Measurements from ENCODE around the gene FYN. TPM values are rescaled to one million over a fixed set of nuclear protein-coding genes. Genes with fewer than 3 reads are reported as not detected.

The FYN gene
- total RNA-seq, 2 experiments from 2014 or later, result 201 to 208 TPM

- POLR2A ChIA-PET, result interaction anchor here (0.7 to 2.2 kb wide), 8 partner anchors 8 to 106 kb away, joined by 3 to 11 read pairs (median 4); partner anchors contain the start of gene FYN
- Mint-ChIP-seq H3K4me1 (peaks cover 94% of the 10 kb centered on the region), H3K36me3 (ENCODE audit: low read depth) (peaks cover 56% of the 10 kb centered on the region), H3K4me3 (no peak overlapping the region), H3K27me3 (no peaks in the 10 kb centered on the region), H3K27ac (peak overlapping the region; percentile 73), H3K9me3 (no peaks in the 10 kb centered on the region)
- no peak for DNase-seq
- CTCF ChIA-PET, result interaction anchor here (1.2 to 1.8 kb wide), 3 partner anchors 8 to 40 kb away, joined by 3 to 5 read pairs (median 3); no protein-coding TSS in a partner anchor
Observed at GRCh38 chr6:111767752-111768430, 105.4 kb downstream of the FYN start.

- Mint-ChIP-seq H3K9me3 (no peaks in the 10 kb centered on the region), H3K4me3 (no peak overlapping the region), H3K36me3 (ENCODE audit: low read depth) (peaks cover 46% of the 10 kb centered on the region), H3K27ac (peak overlapping the region; percentile 95), H3K27me3 (no peaks in the 10 kb centered on the region), H3K4me1 (peaks cover 99% of the 10 kb centered on the region)
- POLR2A ChIA-PET, result interaction anchor here (0.7 to 2.2 kb wide), 6 partner anchors 7 to 78 kb away, joined by 3 to 11 read pairs (median 4); no protein-coding TSS in a partner anchor
- no peak for DNase-seq
- CTCF ChIA-PET, result interaction anchor here (1.0 to 1.9 kb wide), 3 partner anchors 11 to 277 kb away, joined by 4 to 8 read pairs (median 7); no protein-coding TSS in a partner anchor
Observed at GRCh38 chr6:111766201-111766857, 106.9 kb downstream of the FYN start.

GRCh38 chr6:111765763-111766162 is 107.5 kb downstream of the FYN start:
- Mint-ChIP-seq H3K9me3 (no peaks in the 10 kb centered on the region), H3K27me3 (no peaks in the 10 kb centered on the region), H3K36me3 (ENCODE audit: low read depth) (peaks cover 43% of the 10 kb centered on the region), H3K4me1 (peaks cover 99% of the 10 kb centered on the region), H3K4me3 (no peak overlapping the region), H3K27ac (peak overlapping the region; percentile 95)
- POLR2A ChIA-PET, result interaction anchor here (1.1 kb wide), 1 partner anchor 78 kb away, joined by 4 read pairs; no protein-coding TSS in a partner anchor
- DNase-seq, result no peak
- CTCF ChIA-PET, result interaction anchor here (1.0 to 1.9 kb wide), 2 partner anchors 12 to 278 kb away, joined by 7 to 8 read pairs; no protein-coding TSS in a partner anchor

GRCh38 chr6:111764238-111765175 is 108.7 kb downstream of the FYN start:
- peak; percentile 67 for DNase-seq
- H3K27ac Mint-ChIP-seq, result peak overlapping the region; percentile 95
- H3K4me3 Mint-ChIP-seq, result peak overlapping the region; percentile 57
- H3K9me3 Mint-ChIP-seq, result no peaks in the 10 kb centered on the region
- ChIA-PET POLR2A (interaction anchor here (0.6 to 7.2 kb wide), 17 partner anchors 9 to 228 kb away, joined by 3 to 92 read pairs (median 5); partner anchors contain the start of gene FYN), CTCF (interaction anchor here (0.6 to 6.6 kb wide), 10 partner anchors 11 to 599 kb away, joined by 3 to 52 read pairs (median 4); partner anchors contain the start of gene FYN)
- peaks cover 99% of the 10 kb centered on the region for H3K4me1 Mint-ChIP-seq
- peaks cover 35% of the 10 kb centered on the region for H3K36me3 Mint-ChIP-seq (ENCODE audit: low read depth)
- H3K27me3 Mint-ChIP-seq, result no peaks in the 10 kb centered on the region

DNA sequence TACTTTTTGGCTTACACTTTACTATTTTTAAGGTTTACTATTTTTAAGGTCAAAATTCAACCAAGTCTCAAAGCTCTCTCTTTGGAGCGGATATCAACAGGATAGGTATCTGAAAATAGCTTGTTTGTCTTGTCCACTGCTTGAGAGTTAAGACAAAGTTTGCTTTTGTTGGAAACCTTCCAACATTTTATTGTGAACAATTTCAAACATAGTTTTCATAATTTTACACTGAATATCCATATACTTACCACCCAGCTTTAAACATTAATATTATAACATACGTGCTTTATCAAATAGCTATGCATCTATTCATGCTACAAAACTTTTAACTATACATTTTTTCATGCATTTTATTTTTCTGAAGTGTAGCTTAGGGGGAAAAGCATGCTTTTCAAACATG is 109.9 kb downstream of the FYN start:
- Mint-ChIP-seq H3K27me3 (no peaks in the 10 kb centered on the region), H3K9me3 (no peaks in the 10 kb centered on the region), H3K4me3 (no peak overlapping the region), H3K27ac (peak overlapping the region; percentile 95), H3K36me3 (ENCODE audit: low read depth) (peaks cover 37% of the 10 kb centered on the region), H3K4me1 (peaks cover 99% of the 10 kb centered on the region)
- POLR2A ChIA-PET, result interaction anchor here (0.6 to 7.2 kb wide), 15 partner anchors 7 to 281 kb away, joined by 3 to 92 read pairs (median 7); partner anchors contain the start of genes FYN and REV3L
- CTCF ChIA-PET, result interaction anchor here (0.8 to 6.6 kb wide), 14 partner anchors 10 to 504 kb away, joined by 3 to 52 read pairs (median 4); partner anchors contain the start of gene FYN
- DNase-seq, result no peak

GRCh38 chr6:111761783-111762312 is 111.4 kb downstream of the FYN start:
- peak overlapping the region; percentile 9 for H3K4me3 Mint-ChIP-seq
- ChIA-PET CTCF (interaction anchor here (0.5 to 6.6 kb wide), 9 partner anchors 8 to 281 kb away, joined by 3 to 52 read pairs (median 3); partner anchors contain the start of gene FYN), POLR2A (interaction anchor here (1.0 to 7.2 kb wide), 15 partner anchors 9 to 83 kb away, joined by 3 to 92 read pairs (median 6); no protein-coding TSS in a partner anchor)
- H3K36me3 Mint-ChIP-seq (ENCODE audit: low read depth), result peaks cover 45% of the 10 kb centered on the region
- no peaks in the 10 kb centered on the region for H3K27me3 Mint-ChIP-seq
- H3K4me1 Mint-ChIP-seq, result peaks cover 98% of the 10 kb centered on the region
- DNase-seq, result no peak
- H3K27ac Mint-ChIP-seq, result peak overlapping the region; percentile 95
- H3K9me3 Mint-ChIP-seq, result no peaks in the 10 kb centered on the region

DNA sequence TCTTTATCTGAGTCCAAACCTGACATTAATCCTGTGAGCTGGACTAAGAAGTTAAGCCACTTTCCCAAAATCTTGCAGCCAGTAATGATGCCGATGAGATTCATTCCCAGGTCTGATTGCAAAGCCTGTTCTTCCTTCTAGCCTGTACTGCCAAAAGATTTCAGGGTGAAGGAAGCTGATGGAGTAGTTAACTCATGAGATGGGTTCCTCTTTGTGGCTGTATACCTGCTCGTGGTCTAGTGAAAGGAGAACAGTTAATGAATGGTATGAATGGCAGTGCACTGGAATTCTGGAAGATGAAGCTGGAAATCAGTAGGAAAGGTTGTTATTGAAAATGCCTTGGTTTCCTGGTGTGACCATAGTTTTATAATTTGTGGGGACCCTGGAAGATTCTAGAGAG is 112.0 kb downstream of the FYN start:
- no peak for DNase-seq
- CTCF ChIA-PET, result interaction anchor here (0.5 to 6.6 kb wide), 6 partner anchors 9 to 282 kb away, joined by 3 to 52 read pairs (median 3); partner anchors contain the start of gene FYN
- H3K36me3 Mint-ChIP-seq (ENCODE audit: low read depth), result peaks cover 42% of the 10 kb centered on the region

DNA sequence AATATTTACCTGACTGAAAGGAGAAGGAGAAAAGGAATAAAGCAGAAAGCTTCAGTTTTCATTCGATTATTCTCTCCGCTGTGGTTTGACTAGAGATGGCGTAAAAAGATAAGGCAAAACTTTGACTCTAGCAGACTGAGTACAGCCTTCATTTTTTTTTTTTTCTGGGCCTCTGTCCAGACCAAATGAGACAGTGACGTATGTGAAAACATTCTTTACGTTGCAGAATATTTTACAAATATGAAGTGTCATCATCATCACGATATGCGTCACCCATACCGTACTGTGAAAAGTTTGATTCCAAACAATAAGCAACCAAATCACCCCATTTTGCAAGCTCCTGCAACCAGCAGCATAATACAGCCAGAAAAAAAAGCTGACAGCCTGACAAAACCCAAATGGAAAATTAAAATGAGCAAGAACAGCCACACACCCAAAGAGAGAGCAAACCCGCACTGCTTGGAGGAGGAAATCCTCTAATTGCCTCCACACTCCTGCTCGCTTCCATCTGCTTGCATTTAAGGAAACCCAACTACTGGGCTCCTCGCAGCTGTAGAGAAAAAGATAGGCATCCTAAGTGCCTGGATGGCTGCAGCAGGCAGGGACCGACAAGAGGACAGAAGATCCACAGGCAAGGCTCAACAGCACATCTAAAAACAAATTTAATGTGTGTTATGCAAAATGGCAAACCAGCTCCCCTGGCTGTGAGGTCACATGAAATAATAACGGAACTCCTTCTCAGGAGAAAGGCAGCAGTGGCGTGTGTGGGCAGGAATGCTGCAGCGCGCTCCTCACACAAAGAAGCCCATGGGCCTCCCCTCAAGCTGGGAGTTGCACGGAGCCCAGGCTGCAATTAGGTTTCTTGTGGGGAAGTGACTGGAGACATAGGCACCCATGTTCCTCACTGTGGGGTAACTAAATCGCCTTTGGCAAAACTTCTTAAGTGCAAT is 113.1 kb downstream of the FYN start:
- no peaks in the 10 kb centered on the region for H3K27me3 Mint-ChIP-seq
- CTCF ChIA-PET, result interaction anchor here (0.7 to 6.6 kb wide), 9 partner anchors 8 to 113 kb away, joined by 3 to 52 read pairs (median 5); partner anchors contain the start of gene FYN
- POLR2A ChIA-PET, result interaction anchor here (0.5 to 7.2 kb wide), 33 partner anchors 7 to 277 kb away, joined by 3 to 92 read pairs (median 5); partner anchors contain the start of genes FYN and REV3L
- H3K9me3 Mint-ChIP-seq, result no peaks in the 10 kb centered on the region
- peaks cover 39% of the 10 kb centered on the region for H3K36me3 Mint-ChIP-seq (ENCODE audit: low read depth)
- peak overlapping the region; percentile 88 for H3K4me3 Mint-ChIP-seq
- DNase-seq, result peak; percentile 50
- peaks cover 94% of the 10 kb centered on the region for H3K4me1 Mint-ChIP-seq
- H3K27ac Mint-ChIP-seq, result peak overlapping the region; percentile 95

More for the DNA sequence above, 112.0 kb downstream of the FYN start:
- Mint-ChIP-seq H3K27ac (peak overlapping the region; percentile 95), H3K27me3 (no peaks in the 10 kb centered on the region), H3K9me3 (no peaks in the 10 kb centered on the region), H3K4me3 (no peak overlapping the region), H3K4me1 (peaks cover 97% of the 10 kb centered on the region)
- POLR2A ChIA-PET, result interaction anchor here (1.0 to 7.2 kb wide), 14 partner anchors 9 to 83 kb away, joined by 3 to 92 read pairs (median 8); no protein-coding TSS in a partner anchor

- peak; percentile 51 for DNase-seq
- POLR2A ChIA-PET, result interaction anchor here (0.6 to 7.2 kb wide), 30 partner anchors 7 to 276 kb away, joined by 3 to 92 read pairs (median 5); partner anchors contain the start of genes FYN and REV3L
- H3K9me3 Mint-ChIP-seq, result no peaks in the 10 kb centered on the region
- H3K27me3 Mint-ChIP-seq, result no peaks in the 10 kb centered on the region
- H3K4me1 Mint-ChIP-seq, result peaks cover 94% of the 10 kb centered on the region
- H3K27ac Mint-ChIP-seq, result peak overlapping the region; percentile 95
- CTCF ChIA-PET, result interaction anchor here (0.7 to 6.6 kb wide), 9 partner anchors 9 to 114 kb away, joined by 3 to 52 read pairs (median 5); partner anchors contain the start of gene FYN
- H3K36me3 Mint-ChIP-seq (ENCODE audit: low read depth), result peaks cover 38% of the 10 kb centered on the region
- peak overlapping the region; percentile 88 for H3K4me3 Mint-ChIP-seq
Observed at GRCh38 chr6:111759331-111759835, 113.9 kb downstream of the FYN start.

DNA sequence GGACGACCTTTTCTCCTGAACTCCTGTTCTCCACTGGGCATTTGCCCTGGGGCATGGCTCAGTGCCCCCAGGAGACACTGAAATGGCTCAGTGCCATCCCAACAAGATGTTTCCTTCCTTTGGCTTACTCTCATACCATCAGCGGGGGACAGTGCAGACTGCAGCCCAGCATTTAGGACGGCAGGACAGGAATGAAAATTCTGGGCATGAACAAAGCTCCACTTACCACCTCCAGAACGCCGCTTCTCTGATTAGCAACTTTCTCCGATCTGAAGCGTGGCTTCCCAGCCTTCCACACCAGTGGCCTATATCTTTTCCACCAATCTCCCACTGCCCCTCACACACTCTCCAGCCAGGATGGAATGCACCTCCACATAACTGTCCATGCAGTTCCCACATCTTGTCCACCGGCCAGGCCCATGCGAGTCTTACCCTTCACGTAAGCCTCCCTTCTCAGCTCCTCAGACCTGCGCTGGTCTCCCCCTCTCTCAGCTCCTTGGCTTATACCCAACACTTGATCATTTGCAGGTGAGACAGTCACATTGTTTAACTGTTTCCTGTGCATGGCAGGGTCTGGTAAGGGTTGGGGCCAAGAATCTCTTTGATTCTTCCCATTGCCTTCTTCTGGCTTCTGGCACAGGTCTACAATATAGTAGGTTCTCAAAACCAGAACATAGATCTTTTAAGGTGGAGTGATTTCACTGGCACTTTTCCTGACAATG is 114.5 kb downstream of the FYN start:
- Mint-ChIP-seq H3K36me3 (ENCODE audit: low read depth) (peaks cover 44% of the 10 kb centered on the region), H3K4me3 (peak overlapping the region; percentile 88), H3K27ac (peak overlapping the region; percentile 95), H3K9me3 (no peaks in the 10 kb centered on the region), H3K4me1 (peaks cover 95% of the 10 kb centered on the region), H3K27me3 (no peaks in the 10 kb centered on the region)
- CTCF ChIA-PET, result interaction anchor here (1.4 to 6.6 kb wide), 7 partner anchors 9 to 115 kb away, joined by 3 to 52 read pairs (median 6); partner anchors contain the start of gene FYN
- no peak for DNase-seq
- POLR2A ChIA-PET, result interaction anchor here (1.0 to 7.2 kb wide), 18 partner anchors 9 to 115 kb away, joined by 3 to 92 read pairs (median 8); partner anchors contain the start of gene FYN

Measured in activated CD4-positive, alpha-beta memory T cell treated with anti-CD3 and anti-CD28 coated beads, Interleukin-2, amount 10 ng/mL, durations not matched to agents 7 days and 5 days (primary cell).